Left forelimb (tissue), 1 donor: ENCODE data around the gene C10orf88.

Experiments
- DNase-seq: peaks from one replicate; pipeline ENCODE4 v3.0.0-alpha.2; 2018; ENCODE audit warnings: low spot score

C10orf88 gene, protein sequence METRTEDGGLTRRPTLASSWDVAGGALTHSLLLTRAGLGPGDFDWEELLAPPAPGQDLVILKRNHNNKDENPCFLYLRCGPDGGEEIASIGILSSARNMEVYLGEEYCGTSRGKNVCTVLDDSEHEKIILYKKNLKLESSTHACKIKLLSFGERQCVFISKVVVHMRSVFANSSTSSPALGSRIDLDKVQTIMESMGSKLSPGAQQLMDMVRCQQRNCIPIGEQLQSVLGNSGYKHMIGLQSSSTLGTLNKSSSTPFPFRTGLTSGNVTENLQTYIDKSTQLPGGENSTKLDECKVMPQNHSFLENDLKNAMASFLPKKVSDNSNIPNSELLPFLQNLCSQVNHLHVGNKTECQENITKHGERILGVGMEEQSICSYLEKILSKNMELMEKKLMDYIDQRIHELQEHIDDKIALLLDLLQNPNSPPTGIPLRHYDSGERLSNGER

DNA sequence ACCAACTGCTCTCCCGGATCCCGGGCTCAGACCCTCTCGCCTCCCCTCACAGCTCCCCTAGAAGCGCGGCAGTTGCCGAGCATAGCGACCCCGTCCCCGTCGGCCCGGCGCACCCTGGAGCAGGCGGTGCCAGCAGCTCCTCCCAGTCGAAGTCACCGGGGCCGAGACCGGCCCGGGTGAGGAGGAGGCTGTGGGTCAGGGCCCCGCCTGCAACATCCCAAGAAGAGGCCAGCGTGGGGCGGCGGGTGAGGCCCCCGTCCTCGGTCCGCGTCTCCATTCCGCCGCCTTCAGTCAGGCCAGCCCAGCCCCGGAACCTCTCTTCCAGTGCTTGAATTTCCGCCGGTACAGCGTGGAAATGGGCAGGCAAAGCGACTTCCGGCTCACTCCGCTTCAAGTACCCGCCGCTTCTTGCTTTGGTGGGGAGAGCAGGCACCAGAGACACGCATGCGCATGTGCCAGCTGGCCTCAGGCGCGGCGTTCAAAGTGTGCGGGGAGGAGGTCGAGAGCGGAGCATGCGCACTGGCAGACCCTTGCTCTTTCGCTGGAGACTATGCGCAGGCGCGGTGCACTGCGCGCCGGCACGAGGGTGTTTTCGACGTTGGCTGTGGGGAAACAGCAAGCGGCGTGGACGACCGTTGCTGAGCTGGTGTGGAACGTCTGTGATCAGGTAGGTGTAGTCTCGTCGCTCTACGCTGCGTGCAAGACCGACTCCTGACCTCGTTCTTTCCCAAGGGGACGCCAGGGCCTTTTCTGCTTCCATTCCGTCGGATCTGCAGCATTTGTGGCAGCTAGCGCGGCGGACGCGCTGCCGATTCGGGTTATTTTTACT is at the start of gene C10orf88:
TSS of gene C10orf88 (minus strand) at position 326 of the 829 bp plus-strand sequence. CDS start at position 277, 49 bp downstream.
- peak; percentile 97 for DNase-seq

DNA sequence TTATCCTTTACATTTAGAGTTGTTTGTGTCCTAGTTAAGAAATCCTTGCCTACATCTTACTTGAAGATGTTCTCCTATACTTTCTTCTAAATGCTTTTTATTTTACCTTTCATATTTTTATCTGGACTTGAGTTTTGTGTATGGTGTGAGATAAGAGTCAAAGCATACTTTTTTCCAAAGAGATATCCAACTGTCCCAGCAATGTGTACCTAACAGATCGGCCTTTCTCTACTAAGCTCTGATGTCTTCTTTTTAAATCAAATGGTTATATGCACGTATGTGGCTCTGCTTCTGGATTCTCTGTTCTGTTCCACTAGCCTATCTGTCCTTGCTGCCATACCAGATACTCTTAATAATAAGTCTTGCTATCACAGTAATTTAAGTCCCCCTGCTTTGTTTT is 47.3 kb upstream of the C10orf88 start:
- DNase-seq = no peak

DNA sequence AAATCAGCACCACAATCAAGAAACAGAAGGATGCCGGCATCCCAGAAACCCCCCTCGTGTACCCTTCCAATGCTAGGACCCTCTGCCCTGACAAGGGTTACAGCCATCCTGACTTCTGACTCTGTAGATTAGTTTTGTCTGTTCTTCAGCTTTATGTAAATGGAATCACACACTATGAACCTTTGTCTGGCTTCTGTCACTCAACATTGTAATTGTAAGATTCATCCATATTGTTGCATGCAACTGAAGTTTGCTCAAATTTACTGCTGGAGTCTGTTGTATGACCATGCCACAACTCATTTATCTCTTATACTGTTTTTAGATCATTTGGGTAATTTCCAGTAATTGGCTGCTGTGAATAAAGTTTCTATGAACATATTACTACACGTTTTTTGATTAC is 46.1 kb upstream of the C10orf88 start:
- DNase-seq = no peak

DNA sequence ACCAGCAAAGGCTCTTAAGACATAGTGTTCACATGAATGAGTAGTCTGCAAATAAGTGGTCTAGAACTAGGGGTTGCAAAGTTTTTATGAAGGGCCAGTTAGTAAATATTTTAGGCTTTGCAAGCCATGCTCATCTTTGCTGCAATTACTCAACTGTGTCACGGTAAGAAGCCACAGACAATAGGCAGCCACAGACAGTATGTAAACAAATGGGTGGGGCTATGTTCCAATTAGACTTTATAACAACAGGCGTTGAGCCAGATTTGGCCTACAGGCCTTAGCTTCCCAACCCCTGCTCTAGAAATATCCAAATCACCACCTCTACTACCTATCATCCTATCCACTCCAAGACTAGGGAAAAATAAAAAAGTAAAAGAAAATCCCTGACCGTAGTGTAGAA is 45.3 kb upstream of the C10orf88 start:
- no peak for DNase-seq

DNA sequence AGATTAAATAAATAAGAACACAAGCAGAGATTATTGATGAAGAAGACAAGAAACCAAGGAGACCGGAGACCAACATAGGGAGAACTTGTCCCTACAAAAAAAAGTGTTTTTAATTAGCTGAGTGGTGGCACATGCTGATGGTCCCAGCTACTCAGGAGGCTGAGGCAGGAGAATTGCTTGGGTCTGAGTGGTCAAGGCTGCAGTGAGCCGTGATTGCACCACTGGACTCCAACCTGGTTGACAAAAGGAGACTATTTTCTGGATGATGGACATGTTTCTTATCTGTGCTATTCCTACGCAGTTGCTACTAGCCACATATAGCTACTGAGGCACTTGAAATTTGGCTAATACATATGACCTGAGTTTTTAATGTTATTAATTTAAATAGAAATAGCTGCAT is 44.9 kb upstream of the C10orf88 start:
- DNase-seq = no peak

DNA sequence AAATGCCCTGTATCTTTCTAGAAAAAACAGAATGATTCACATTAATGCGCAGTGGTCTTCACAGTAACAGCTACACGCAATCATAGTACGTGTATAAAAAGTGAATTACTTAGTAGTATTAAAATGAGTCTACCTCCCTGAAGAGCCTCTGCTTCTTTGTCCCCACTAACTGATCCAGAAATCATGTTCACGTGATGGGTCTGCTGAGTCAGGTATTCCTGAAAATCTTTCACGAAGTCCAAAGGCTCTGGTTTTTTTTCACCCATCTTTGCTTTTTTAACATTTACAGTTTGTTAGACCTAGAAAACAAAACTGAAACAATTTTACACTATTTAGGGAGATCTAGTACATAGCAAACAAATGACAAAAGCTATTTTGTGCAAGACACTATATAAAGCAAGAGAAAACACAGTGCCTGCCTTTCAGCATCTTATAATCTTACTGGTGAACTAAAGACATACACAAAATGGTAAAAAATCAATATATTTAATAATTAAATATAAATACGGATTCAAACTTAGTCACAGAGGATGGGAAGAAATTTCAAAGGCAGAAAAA is 44.4 kb upstream of the C10orf88 start:
- no peak for DNase-seq

DNA sequence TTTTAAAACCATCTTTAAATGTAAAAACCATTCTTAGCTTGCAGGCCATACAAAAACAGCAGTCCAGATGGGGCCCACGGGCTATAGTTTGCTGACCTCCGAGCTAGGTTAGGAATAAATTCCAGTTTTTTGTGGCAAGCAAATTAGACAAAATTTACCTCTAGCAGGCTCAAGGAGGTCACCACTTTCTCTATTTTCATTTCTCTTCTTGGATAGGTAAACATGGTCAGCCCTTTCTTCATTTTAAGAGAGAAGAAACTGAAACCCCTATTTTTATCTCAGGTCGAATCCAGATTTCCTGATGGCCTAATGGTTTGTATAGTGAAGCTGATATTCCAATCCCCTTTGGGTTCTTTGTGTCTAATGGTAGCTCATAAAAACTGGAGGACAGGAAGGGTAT is 43.8 kb upstream of the C10orf88 start:
- no peak for DNase-seq

DNA sequence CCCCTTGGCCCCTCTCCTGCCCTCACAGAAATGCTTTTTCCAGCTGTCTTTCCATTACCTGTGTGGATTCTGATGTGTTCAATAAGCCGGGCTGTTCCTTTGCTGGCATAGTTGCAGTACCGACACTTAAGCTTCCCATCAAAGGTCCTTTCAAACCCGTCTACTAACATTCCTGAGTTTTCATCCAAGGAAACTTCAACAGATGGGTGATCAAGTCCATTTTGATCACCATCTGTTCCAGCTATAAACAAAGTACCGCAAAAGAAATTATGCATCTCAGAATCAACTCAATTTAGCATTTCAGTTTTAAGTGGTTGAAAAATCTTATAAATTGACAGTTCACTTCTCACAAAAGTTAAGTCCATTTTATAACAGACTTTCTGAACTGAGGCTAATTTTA is 41.9 kb upstream of the C10orf88 start:
- DNase-seq = no peak

DNA sequence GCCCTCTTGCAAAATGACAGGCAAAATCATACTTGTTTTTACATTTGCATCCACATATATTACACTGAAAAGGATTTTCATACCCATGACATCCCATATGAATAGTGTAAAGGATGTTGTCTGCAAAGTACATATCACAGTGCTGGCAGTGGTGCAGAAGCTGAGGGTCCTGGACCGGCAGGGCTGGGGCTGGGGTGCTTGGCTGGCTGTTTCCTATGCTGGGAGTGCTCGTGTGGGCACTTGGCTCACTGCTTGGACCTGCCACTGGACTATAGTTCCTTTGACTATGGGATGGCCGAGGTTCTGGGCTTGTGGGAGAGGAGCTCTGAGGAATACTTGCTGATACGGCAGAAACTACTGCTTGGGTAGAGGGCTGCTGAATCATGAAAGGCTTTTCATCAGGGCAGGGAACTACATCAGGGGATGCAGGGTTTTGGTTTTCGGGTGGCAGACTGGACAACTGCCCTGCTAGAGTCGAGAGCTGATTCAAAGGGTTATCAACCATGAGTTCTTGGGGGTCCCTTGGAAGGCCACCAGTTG is 39.8 kb upstream of the C10orf88 start:
- no peak for DNase-seq

DNA sequence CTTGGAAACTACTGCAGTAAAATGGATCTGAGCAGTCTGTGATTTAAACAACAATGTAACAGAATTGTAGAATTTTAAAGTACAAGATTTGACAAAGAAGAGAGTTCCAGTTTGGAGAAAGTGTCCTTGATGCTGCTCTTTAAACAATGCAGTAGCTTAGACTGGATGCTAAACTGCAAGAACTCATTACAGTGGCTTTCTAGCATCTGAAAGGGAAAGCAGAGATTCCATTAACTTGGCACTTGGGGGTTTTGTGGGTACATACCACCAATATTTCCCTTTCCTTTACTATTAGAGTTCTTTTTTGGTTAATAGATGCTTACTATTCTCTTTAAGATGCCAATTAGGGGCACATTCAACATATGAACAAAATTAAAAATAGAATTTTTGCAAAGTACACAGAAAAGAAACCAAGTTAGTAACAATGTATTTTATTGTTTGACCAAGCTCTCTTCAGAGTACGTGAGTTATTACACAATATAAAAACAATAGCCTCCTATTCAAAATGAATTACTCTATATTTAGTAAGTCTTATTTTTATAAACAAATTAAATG is 38.1 kb upstream of the C10orf88 start:
- no peak for DNase-seq

DNA sequence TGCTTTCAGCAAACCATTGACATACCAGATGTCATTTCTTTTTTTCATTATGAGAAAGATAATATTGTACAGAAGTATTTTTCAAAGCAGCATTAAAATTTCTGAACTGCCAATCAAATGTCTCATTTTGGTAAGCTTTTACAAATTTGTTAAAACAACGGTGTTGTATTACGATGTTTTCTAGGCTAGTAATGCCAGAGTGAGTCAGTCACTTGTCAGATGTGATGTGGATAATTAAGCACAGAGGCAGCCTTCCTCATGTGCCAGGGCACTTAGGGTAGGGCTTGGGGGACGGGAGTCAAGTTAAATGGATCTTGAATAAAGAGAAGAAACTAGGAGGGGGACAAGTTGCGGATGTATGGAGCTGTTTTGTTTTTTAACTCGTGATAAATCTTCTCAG is 36.3 kb upstream of the C10orf88 start:
- no peak for DNase-seq

DNA sequence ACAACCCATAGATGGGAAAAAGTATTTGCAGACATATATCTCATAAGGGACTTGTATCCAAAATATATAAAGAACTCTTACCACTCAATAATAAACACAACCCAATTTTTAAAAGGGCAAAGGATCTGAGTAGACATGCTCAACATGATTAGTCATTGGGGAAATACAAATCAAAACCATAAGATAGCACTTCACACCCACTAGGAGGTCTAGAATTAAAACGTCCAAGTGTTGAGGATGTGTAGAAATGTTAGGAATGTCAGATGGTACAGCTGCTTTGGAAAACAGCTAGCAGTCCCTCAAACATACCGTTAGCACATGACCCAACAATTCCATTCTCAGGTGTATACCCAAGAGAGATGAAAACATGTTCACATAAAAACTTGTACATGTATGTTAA is 34.5 kb upstream of the C10orf88 start:
- no peak for DNase-seq

DNA sequence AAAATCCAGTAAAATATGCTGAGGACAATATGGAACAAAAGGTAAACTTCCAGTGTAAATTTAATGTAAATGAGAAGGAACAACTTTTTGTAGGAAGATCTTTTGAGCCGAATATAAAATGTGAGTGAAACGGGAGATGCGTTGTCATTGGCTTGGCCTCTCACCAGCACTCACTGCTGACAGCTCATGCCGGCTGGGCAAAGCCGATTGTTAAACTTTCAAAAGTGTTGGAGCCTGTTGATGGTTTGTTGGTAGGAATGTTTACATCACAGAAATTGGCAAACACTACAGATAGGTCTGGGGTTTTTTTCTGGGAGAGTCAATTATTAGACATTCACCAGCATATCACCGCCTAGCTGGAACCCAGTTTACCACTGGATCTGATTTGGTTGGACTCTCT is 32.3 kb upstream of the C10orf88 start:
- no peak for DNase-seq

DNA sequence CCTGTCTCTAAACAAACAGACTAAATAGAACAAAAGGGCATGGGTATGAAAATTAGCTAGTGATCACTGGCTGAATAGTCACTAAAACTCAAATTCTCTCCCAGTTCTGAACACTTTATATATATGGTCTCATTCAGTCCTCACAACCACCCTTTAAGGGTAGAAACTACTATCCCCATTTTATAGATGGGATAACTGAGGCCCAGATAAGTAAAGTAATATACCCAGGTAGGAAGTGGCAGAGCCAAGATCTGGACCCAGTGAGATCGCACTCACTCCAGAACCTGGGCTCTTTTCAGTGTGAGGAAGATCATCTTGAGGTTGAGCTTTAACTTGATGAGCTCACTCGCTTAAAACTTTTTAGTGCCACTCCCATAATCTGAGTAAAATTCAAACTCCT is 30.7 kb upstream of the C10orf88 start:
- no peak for DNase-seq

DNA sequence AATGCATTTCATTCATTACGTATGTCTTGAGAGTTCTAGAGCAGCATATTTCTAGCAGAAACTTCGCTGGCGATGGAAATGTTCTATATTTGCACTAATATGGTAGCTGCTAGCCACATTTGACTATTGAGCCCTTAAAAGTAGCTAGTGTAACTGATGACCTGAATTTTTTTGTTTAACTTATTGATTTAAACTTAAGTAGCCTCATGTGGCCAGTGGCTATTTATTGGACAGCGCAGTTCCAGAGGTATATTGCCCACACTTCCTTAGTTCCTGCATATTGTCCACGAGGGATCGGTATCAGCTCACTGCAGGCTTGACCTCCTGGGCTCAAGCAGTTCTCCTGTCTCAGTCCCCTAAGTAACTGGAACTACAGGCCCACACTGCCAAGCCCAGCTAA is 29.9 kb upstream of the C10orf88 start:
- DNase-seq = no peak

DNA sequence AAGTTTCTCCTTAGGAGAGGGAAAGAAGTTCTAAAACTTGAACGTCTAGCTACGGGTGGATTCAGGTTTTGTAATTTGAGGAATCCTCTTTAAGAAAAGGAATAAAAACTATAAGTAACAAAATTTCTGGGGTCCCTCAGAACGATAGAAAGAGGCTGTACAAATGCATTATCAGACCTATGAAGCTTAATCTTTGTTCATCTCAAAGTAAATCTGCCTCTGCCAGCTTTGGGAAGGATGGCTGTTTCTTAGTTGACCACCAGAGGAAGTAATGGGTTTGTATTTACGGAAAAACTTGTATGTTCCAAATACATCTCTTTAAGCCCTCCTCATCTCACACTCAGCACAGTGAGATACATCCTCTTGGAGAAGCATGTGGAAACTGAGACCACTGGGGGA is 27.0 kb upstream of the C10orf88 start:
- DNase-seq = no peak

DNA sequence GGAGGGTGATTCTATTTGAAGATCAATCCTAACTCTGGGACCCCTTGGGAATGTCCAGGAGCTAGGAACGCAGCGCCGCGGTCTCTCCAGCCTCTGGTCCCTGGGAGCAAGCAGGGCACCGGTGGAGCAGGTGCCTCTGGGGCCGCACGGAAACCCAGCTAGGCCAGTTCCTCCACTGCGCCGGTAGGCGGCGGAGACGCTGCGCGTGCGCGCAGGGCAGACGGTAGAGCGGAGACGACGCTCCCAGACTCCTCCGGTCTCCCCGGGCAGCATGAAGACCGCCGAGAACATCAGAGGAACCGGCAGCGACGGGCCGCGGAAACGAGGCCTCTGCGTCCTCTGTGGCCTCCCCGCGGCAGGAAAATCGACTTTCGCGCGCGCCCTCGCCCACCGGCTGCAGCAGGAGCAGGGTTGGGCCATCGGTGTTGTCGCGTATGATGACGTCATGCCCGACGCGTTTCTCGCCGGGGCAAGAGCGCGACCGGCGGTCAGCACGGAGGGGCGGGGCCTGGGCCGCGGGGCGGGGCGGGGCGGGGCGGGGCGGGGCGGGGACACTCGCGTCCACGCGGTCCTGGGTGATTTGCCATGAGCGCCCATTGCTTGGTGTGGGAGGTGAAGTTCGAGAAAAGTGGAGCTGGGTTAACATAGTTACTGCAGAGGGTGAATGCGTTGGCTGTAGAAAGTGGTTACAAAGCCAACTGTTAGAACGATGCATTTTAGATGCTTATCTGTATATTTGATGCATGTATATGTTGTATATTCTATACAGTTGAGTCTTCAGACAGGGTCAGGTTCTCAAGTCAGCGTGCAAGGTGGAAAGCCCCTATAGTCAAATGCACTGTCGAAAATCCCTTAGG is 26.4 kb upstream of the C10orf88 start, which contains the start of gene PSTK:
TSS of gene PSTK (plus strand) at position 193 of the 857 bp plus-strand sequence. CDS start at position 272, 79 bp downstream.
- peak; percentile 97 for DNase-seq

DNA sequence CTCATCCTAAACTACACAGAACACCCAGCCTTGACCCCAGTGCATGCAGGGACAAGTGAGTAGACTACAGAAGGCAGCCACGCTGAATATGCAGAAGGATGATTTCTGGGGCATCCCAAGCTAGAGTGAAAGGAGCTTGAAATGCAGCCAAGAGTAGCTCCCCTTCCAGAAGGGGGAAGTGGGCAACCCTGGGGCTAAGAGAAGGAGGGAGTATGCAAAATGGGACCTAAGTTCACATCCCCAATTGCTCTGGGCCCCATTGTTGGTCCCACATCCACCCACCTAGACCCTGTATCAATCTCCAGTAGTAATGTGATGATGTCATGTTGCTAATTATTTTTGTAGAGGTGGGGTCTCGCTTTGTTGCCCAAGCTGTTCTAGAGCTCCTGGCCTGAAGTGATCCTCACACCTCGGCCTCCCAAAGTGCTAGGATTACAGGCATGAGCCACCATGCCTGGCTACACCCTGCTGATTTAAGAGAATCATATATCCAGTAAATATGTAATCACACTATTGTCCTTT is 20.6 kb upstream of the C10orf88 start:
- DNase-seq = no peak

DNA sequence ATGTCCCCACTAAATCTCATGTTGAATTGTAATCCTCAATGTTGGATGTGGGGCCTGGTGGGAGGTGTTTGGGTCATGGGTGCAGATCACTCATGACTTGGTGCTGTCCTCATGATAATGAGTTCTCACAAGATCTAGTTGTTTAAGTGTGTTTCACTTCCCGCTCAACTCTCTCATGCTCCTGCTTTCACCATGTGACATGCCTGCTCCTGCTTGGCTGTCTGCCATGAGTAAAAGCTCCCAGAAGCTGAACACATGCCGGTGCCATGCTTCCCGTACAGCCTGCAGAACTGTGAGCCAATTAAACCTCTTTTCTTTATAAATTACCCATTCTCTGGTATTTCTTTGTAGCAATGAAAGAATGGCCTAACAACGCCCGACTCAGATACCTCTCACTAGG is 20.0 kb upstream of the C10orf88 start:
- no peak for DNase-seq

DNA sequence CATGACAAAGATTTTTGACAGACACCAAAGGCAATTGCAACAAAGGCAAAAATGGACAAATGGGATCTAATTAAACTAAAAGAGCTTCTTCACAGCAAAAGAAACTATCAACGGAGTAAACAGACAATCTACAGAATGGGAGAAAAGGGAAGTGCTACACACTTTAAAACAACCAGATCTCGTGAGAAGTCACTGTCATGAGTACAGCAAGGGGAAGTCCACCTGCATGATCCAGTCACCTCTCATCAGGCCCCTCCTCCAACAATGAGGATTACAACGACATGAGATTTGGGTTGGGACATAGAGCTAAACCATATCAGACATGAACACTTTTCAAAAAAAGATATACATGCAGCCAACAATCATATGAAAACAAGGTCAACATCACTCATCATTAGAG is 14.7 kb upstream of the C10orf88 start:
- no peak for DNase-seq

DNA sequence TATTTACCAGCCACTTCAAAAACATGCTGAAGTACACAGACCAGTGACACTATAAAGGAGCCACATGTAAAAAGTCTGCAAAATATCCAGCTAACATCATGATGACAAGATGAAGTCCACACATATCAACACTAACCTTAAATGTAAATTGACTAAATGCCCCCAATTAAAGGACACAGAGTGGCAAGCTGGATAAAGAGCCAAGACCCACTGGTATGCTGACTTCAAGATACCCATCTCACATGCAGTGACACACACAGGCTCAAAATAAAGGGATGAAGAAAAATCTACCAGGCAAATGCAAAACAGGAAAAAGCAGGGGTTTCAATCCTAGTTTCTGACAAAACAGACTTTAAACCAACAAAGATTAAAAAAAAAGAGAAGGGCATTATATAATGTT is 12.9 kb upstream of the C10orf88 start:
- no peak for DNase-seq
